Activated naive CD4-positive, alpha-beta T cell treated with anti-CD3 and anti-CD28 coated beads, Interleukin-2, amount 50 U/mL, for 72 hours (primary cell): ENCODE results near the gene CARF. TPM values are rescaled to one million over a fixed set of nuclear protein-coding genes. Genes with fewer than 3 reads are reported as not detected.
A peak's percentile ranks its signal among the peaks of the same experiment; 100 is the strongest.
"Not testable (repeated sequence)": the region's sequence is repeated elsewhere in the genome, so short reads cannot be mapped to it uniquely, and the experiment has no call there.

Source experiments
- ATAC-seq, 2 donors: fragments of 150-1000 bp; cut with Tn5 transposase; 2 replicates each; pipeline ENCODE4 v1.10.0; 2021; ENCODE audit warnings: mild to moderate bottlenecking in 2 of 2, moderate library complexity in 2 of 2
- DNase-seq, 2 donors: peaks; one replicate each; pipeline ENCODE4 v3.0.0; 2021 to 2022; ENCODE audit warnings: low spot score in 2 of 2
- H3K27ac Mint-ChIP-seq, 2 donors: one replicate each; pipeline ENCODE4 v1.8.0; 2022; ENCODE audit warnings: mild to moderate bottlenecking in 2 of 2, mixed read lengths in 2 of 2
- H3K36me3 Mint-ChIP-seq, 2 donors: one replicate each; pipeline ENCODE4 v1.8.0; 2022; ENCODE audit warnings: mixed read lengths in 2 of 2
- H3K9me3 Mint-ChIP-seq, 2 donors: one replicate each; pipeline ENCODE4 v1.8.0; 2022; ENCODE audit warnings: mixed read lengths in 2 of 2
- total RNA-seq, 2 donors: library from RNA; stranded (reverse); gene quantifications; one replicate each; pipeline ENCODE4 v1.2.3, GENCODE V29; 2022

CARF gene, protein sequence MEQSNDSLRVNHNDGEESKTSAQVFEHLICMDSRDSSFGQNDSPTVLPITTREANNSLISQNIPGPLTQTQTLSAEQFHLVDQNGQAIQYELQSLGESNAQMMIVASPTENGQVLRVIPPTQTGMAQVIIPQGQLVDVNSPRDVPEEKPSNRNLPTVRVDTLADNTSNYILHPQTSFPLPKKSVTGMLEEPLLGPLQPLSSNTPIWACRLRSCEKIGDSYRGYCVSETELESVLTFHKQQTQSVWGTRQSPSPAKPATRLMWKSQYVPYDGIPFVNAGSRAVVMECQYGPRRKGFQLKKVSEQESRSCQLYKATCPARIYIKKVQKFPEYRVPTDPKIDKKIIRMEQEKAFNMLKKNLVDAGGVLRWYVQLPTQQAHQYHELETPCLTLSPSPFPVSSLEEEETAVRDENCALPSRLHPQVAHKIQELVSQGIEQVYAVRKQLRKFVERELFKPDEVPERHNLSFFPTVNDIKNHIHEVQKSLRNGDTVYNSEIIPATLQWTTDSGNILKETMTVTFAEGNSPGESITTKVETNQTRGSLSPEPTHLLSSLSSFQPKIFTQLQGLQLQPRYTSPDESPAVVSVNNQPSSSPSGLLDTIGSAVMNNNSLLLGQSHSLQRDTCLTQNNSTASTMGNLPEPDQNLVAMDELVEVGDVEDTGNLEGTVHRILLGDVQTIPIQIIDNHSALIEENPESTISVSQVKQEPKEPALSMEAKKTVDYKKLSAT
- total RNA-seq, result 1 to 10 TPM; 3.9 to 8.5 TPM

DNA sequence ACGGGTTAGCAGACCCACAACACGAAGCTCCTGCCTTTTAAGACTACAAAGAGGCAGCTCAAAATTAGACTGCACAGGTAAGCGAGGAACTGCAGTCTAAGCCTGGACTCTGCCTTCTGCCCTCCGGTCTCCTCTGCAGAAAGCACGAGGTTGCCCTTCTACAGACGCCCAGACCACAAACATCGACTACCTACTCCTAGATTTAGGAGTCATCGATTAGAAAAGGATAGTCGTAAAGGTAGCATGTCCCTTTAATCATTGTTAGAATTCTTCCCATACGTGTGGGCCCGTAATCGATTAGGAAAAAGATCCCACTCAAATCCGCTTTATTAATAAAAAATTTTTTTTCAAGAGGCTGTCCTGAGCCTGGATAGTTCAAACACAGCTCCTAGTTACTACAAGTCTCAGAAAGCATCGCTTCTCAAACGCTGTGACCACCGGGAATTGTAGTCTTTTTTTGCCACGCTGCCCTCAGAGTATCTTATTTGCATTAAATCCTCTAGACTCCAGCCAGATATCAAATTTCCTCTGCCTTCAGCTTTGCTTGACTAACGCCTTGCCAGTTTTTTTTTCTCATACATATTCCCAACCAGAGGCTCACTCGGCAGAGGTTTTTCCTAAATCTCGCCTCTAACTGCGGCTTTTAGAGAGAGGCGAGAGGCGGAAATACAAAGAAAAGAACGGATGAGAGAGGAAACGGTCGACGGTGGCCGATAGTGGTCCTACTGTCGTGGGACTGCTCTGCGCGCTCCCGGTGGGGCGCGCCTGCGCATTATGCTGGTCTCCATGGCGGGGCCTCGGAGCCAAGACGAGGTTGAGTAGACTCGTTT lies at the start of gene CARF, which contains the start of gene WDR12:
TSS of gene CARF (plus strand) at position 764 of the 830 bp plus-strand sequence. CDS start 29,628 bp downstream, outside the sequence.
TSS of gene WDR12 (minus strand) at position 162 of the 830 bp plus-strand sequence. CDS start 197 bp downstream, outside the sequence.
- peak within 1 kb of the TSS; percentile 92 to 97 for H3K27ac Mint-ChIP-seq
- DNase-seq (peak; percentile 87 to 89), ATAC-seq (peak; percentile 89 to 90)
- H3K9me3 Mint-ChIP-seq, result no peaks in the 10 kb centered on the region
- H3K36me3 Mint-ChIP-seq, result peaks cover 5 to 11% of the 10 kb centered on the region in 2 donors

DNA sequence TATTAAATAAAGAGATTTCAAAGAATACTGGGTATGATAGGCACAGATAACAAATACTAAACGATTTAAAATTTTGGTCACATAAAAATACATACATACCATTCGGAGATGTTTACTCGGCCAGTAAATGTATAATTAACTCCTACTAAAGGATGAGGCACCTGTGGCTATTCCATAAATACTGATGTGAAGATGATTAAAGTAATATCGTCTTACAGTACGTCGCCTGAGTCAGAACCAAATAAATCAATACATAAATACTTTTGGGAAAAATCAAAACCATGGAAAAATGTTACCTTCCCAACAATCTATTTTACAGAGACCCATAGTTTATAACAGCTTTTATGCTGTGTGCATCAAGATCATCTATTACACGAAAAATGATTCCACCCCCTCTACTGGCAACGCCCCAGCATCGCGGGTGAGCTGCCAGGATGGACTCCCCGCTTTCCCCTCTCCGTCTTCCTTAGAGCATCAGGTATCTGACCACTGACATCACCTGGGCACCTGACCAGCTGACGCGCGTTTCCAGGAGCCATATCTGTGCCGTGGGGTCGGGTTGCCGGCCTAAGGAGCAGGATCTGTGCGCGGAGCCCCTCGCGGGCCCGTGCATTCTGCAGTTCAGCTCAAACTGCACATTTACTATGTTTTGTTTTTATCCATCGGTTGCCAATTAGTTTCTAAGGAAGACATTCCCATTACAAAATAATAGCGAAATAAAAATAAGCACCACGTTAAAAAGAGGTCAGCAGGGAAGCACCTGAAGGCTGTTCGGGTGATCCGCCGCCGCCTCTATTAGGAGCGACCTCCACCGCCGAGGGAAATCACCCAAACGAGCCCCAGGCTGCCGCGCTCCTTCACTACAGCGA lies 41.4 kb upstream of the CARF start:
- Mint-ChIP-seq H3K36me3 (no peaks in the 10 kb centered on the region), H3K27ac (peak overlapping the region; percentile 88 to 94), H3K9me3 (no peaks in the 10 kb centered on the region)
- peak; percentile 83 to 84 for ATAC-seq
- peak; percentile 62 to 66 for DNase-seq

DNA sequence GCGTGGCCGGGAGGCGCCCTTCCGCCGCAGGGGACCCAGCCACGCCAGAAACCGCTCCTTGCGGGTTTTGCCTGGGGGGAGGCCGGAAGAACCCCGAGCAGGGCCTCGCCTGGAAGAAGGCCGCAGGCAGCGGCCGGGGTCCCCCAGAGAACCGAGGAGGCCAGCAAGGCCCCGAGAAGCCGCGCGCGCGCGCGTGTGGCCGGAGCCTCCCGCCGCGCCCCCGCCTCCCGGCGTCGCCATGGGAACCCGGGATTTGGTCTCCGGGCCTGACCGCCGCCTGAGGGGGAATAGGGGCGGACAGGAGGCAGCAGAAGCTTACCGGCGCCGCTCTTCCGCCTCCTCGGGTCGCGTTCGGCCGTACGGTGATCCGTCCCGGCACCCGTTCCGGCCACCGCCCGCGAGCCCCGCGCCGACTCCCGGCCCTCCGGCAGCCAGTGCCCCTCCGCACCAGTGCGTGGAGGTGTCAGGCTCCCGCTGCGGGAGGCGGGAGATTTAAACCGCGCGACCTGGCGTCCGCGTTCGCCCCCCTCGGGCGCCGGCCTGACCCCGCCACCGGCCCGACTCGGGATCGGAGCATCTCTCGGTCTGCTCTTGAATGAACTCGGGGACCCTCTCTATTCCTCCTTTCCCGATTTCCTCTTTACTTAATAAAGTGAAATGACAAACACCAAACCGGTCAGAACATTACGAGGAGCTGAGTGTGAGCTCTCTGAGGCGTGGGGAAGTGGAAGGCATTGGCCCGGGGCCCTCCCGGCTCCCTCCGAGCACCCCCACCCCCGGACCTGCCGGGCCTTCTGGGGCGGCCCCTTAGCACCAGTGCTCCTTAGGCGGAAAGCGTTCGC lies 40.6 kb upstream of the CARF start, which contains the start of gene ICA1L:
TSS of gene ICA1L (minus strand) at position 467 of the 842 bp plus-strand sequence. CDS start 42,757 bp downstream, outside the sequence.
- DNase-seq, result peak; percentile 66 to 72
- Mint-ChIP-seq H3K27ac (peak within 1 kb of the TSS; percentile 94 to 98), H3K36me3 (no peaks in the 10 kb centered on the region), H3K9me3 (no peaks in the 10 kb centered on the region)
- ATAC-seq, result peak; percentile 68 to 78

DNA sequence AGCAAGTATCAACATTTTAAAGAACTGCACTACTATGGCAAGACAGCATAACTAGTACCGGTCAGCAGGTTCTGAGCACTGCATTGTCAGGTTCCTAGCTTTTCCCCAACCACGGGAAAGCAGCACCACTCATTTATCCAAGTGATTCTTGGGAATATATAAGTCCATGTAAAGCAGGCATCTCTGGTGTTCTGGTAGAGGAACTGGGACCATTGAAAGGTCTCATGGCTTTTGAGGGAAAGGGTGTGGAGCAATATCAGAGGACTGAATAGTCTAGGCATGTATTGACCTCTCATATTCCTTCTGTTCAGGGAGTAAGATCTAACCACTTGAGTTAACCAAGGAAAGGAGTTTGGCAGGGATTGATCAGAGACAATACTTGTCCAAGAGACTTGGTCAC lies 34.4 kb upstream of the CARF start:
- DNase-seq (no peak), ATAC-seq (no peak)
- Mint-ChIP-seq H3K27ac (no peak overlapping the region), H3K9me3 (no peaks in the 10 kb centered on the region), H3K36me3 (peaks cover 0 to 5% of the 10 kb centered on the region in 2 donors)

DNA sequence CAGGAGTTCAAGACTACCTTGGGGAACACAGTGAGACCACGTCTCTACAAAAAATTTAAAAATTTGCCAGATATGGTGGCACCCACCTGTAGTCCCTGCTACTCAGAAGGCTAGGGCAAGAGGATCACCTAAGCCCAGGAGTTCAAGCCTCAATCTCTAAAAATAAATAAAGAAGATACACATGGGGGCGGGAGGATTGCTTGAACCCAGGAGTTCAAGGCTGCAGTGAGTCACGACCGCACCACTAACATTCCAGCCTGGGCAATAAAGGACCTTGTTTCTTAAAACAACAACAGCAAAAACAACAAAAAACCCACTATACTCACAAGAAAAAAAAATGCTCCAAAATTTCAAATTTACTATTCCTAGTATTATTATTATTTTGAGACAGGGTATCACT lies 30.5 kb upstream of the CARF start:
- ATAC-seq (no peak), DNase-seq (no peak)
- H3K9me3 Mint-ChIP-seq, result no peaks in the 10 kb centered on the region
- no peak overlapping the region for H3K27ac Mint-ChIP-seq
- peaks cover 6 to 12% of the 10 kb centered on the region in 2 donors for H3K36me3 Mint-ChIP-seq

DNA sequence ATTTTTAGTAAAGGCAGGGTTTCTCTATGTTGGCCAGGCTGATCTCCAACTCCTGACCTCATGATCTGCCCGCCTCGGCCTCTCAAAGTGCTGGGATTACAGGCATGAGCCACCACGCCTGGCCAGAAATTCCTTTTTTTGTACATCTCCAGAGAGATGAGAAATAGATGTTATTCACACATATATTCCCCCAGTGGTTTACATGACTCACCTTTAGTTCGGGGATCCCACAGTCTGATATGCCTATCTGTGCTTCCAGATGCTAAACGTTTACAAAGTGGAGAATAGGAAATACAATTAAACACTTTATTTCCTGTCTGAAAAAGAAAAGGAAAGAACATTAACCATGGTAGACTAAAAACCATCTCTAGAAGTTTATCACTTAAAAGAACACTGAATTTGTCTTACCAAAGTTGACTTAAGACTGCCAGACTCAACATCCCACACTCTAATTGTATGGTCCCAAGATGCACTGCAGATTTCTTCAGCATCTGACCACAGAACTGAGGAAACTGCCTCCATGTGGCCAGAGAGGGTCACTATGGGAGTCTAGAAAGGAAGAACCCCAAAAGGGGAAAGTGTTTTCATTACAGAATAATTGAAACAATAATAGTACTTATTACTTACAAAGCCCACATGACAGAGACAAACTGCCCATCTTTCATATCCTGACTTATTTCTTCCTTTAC lies 27.9 kb upstream of the CARF start:
- Mint-ChIP-seq H3K9me3 (no peaks in the 10 kb centered on the region), H3K27ac (peak overlapping the region in 1 of 2 donors; percentile 53), H3K36me3 (peaks cover 6 to 16% of the 10 kb centered on the region in 2 donors)
- DNase-seq (no peak), ATAC-seq (no peak)

DNA sequence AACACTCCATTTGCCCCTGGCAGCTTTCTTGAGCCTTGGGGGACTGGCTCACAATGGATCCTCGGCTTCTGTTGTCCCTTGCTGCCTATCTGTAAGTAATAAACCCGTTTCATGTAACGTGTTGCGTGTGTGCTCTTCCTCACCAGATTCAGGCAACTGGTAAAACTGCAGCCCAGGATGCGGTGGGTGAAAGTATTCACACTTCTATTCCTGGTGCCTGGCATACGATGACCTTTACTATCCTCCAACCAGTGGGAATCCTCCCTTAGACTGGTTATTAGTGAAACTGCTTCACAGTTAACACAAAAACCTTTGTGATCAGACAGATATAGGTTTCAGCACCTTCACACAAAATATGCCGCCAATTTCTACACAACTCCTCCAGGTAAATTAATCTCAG lies 26.9 kb upstream of the CARF start:
- Mint-ChIP-seq H3K9me3 (no peaks in the 10 kb centered on the region), H3K27ac (no peak overlapping the region), H3K36me3 (peaks cover 6 to 18% of the 10 kb centered on the region in 2 donors)
- ATAC-seq (no peak), DNase-seq (no peak)

DNA sequence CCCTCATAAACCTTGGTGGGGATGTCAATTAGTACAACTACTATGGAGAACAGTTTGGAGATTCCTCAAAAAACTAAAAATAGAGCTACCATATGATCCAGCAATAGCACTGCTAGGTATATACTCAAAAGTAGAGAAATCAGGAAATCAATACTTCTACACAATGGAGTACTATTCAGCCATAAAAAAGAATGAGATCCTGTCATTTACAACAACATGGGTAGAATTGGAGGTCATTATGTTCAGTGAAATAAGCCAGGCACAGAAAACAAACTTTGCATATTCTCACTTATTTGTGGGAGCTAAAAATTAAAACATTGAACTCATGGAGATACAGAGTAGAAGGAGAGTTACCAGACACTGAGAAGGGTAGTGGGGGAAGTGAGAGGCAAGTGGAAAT lies 6.6 kb upstream of the CARF start:
- peaks cover 18 to 30% of the 10 kb centered on the region in 2 donors for H3K36me3 Mint-ChIP-seq
- not testable (repeated sequence) for DNase-seq, ATAC-seq, H3K27ac Mint-ChIP-seq, H3K9me3 Mint-ChIP-seq

DNA sequence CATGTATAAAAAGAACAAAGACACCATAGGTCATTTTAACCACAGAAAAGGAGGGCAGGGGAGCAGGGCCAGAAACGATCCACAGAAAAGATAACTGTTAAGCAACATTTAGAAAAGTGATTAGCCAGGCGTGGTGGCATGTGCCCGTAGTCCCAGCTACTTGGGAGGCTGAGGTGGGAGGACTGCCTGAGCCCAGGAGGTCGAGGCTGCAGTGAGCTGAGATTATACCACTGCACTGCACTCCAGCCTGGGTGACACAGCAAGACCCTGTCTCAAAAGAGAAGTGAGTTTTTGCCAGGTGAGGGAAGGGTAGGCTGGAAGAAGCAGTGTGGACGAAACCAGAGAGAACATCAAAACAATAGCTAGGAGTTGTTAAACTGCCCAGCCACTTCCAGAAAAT lies 3.9 kb upstream of the CARF start:
- DNase-seq (no peak), ATAC-seq (no peak)
- Mint-ChIP-seq H3K9me3 (peaks cover 0 to 5% of the 10 kb centered on the region in 2 donors), H3K36me3 (peaks cover 20 to 36% of the 10 kb centered on the region in 2 donors), H3K27ac (no peak overlapping the region)

DNA sequence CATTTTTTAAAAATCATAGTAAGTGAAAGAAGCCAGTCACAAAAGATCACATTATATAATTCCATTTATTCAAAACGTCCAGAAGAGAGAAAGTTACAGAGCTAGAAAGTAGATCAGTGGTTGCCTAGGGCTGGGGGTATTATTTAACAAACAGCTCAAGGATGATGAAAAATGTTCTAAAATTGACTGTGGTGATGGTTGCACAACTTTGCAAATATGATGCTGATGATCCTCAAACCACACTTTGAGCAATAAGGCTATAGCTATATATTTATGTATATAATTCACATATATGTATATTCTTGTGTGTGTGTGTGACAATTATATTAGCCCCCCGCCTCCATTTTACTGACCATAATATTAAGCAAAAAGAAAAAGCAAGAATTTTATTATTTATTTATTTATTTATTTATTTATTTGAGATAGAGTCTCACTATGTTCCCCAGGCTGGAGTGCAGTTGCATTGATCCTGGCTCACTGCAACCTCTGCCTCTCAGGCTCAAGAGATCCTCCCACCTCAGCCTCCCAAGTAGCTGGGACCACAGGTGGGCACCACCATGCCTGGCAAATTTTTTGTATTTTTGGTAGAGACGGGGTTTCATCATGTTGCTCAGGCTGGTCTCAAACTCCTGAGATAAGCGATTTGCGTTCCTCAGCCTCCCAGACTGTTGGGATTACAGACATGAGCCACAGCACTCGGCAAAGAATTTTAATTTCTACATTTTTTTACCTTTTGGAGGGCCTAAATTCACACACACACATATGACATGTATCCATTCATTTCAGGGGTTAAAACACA lies 2.5 kb upstream of the CARF start:
- Mint-ChIP-seq H3K36me3 (peaks cover 17 to 22% of the 10 kb centered on the region in 2 donors), H3K9me3 (peaks cover 0 to 5% of the 10 kb centered on the region in 2 donors), H3K27ac (no peak overlapping the region)
- no peak for DNase-seq
- no peak for ATAC-seq

DNA sequence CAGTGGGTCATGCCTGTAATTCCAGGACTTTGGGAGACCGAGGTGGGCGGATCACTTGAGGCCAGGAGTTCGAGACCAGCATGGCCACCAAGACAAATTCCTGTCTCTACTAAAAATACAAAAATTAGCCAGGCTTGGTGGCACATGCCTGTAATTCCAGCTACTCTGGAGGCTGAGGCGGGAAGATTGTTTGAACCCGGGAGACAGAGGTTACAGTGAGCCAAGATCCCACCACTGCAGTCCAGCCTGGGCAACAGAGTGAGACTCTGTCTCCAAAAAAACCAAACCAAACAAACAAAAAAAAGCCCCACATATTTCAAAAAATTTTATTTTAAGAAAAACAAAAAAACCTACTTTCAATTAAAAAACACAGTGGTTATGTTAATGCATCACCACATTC lies 1.8 kb upstream of the CARF start:
- Mint-ChIP-seq H3K27ac (peak overlapping the region in 1 of 2 donors; percentile 92), H3K36me3 (peaks cover 15 to 18% of the 10 kb centered on the region in 2 donors)
- H3K9me3 Mint-ChIP-seq, ATAC-seq, DNase-seq: not testable (repeated sequence)

DNA sequence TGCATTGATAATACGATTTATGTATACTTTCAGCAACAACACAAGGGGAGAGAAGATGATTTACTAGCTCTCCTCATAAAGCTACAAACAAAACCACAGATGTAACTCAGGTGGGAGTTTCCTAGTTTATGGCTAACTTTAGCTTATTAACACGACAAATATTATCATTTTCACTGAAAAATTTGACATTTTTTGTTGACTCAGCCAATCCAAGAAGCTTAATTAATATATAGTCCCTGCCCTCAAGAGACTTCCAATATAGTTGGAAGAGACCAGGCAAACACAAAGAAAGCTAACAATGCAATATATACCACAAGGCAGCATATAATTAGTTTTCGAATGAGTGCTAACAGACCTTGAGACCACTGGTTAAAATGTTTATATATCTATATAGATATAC lies 1.4 kb upstream of the CARF start:
- H3K27ac Mint-ChIP-seq, result peak overlapping the region in 1 of 2 donors; percentile 92
- no peak for ATAC-seq
- H3K36me3 Mint-ChIP-seq, result peaks cover 13 to 15% of the 10 kb centered on the region in 2 donors
- H3K9me3 Mint-ChIP-seq, result peaks cover 0 to 1% of the 10 kb centered on the region in 2 donors
- no peak for DNase-seq

DNA sequence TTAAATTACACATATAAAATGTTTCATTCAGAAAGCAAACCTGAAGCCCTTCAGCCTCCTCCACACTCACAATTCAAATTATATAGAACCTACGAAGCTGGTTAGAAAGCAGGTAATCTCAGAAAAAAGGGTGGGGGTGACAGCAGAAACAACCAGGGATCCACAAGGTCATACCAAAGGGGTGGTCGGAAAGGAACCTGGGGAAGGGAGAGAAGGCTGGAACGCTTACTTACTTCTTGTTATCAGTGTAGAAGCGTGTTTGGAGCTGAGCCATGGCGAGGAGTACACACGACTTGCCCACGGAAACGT lies 918 bp upstream of the CARF start:
- H3K9me3 Mint-ChIP-seq, result no peaks in the 10 kb centered on the region
- ATAC-seq, result peak in 1 of 2 donors; percentile 21
- DNase-seq, result no peak
- peak overlapping the region; percentile 92 to 97 for H3K27ac Mint-ChIP-seq
- H3K36me3 Mint-ChIP-seq, result peaks cover 9 to 13% of the 10 kb centered on the region in 2 donors
